H1 (cell line): Measurements from ENCODE around the gene ZNF524. TPM values are rescaled to one million over a fixed set of nuclear protein-coding genes. Genes with fewer than 3 reads are reported as not detected.

Experiments
- CTCF ChIA-PET: fragments of 300-600 bp; sonication (Branson Sonifier 250); formaldehyde crosslinking; loops from one replicate; lab custom pipeline; 2021; ENCODE audit not compliant: partially characterized antibody; lab: Charles Lee
- POLR2A ChIA-PET: fragments of 300-600 bp; sonication (Branson Sonifier 250); formaldehyde crosslinking; loops from one replicate; lab custom pipeline; 2021; ENCODE audit warnings: inconsistent platforms; ENCODE audit not compliant: partially characterized antibody; lab: Charles Lee
- DNase-seq, 2 experiments: peaks; one replicate each; pipeline versions ENCODE4 v3.0.0 to v3.0.0-alpha.2; 2010 to 2022; ENCODE audit warnings: low spot score in 2 of 2, low read depth in 1 of 2, mixed read lengths in 1 of 2
- FAIRE-seq: peaks from 2 replicates; lab custom pipeline; 2011; peaks lifted over from hg19 to GRCh38; lab: Jason Lieb, UNC
- H2AFZ ChIP-seq: 2 replicates; pipeline ENCODE4 v1.8.1; 2012; ENCODE audit warnings: low read length, inconsistent platforms
- H2AK5ac ChIP-seq: 2 replicates; pipeline ENCODE4 v1.6.1; 2013; ENCODE audit warnings: low read depth, low read length
- H2BK120ac ChIP-seq: replicated peaks from 2 replicates; pipeline ENCODE3; 2013; ENCODE audit warnings: low read depth, low read length, inconsistent platforms
- H2BK12ac ChIP-seq: 2 replicates; pipeline ENCODE4 v1.6.1; 2013; ENCODE audit warnings: low read depth, low read length
- H2BK15ac ChIP-seq: 2 replicates; pipeline ENCODE4 v1.6.1; 2013; ENCODE audit warnings: low read length
- H2BK20ac ChIP-seq: 2 replicates; pipeline ENCODE4 v1.6.1; 2013; ENCODE audit warnings: low read length
- H2BK5ac ChIP-seq: 2 replicates; pipeline ENCODE4 v1.6.1; 2013; ENCODE audit warnings: low read depth, low read length
- H3K14ac ChIP-seq: 2 replicates; pipeline ENCODE4 v1.6.1; 2013; ENCODE audit warnings: inconsistent platforms; ENCODE audit not compliant: insufficient read length
- H3K18ac ChIP-seq: 2 replicates; pipeline ENCODE4 v1.6.1; 2013; ENCODE audit warnings: low read length; ENCODE audit errors: extremely low read depth
- H3K23ac ChIP-seq: 2 replicates; pipeline ENCODE4 v1.6.1; 2013; ENCODE audit warnings: inconsistent platforms; ENCODE audit not compliant: insufficient read length
- H3K23me2 ChIP-seq: 2 replicates; pipeline ENCODE4 v1.6.1; 2013; ENCODE audit warnings: low read depth, low read length
- H3K27ac ChIP-seq: 2 replicates; pipeline ENCODE4 v1.6.1; 2011; ENCODE audit warnings: low read depth, low read length, inconsistent platforms
- H3K27me3 ChIP-seq, 4 experiments: replicated peaks in 1 of 4; 1 replicate in 1 of 4; 2 replicates in 3 of 4; pipeline versions ENCODE4 v1.6.1 to v1.8.1; 2011 to 2013; ENCODE audit warnings: low read length in 3 of 4, mild to moderate bottlenecking in 3 of 4, inconsistent platforms in 2 of 4, mixed read lengths in 2 of 4, moderate library complexity in 1 of 4; ENCODE audit not compliant: control insufficient read depth in 3 of 4, insufficient read depth in 3 of 4; ENCODE audit errors: extremely low read depth in 1 of 4
- H3K36me3 ChIP-seq, 4 experiments: 2 replicates each; pipeline versions ENCODE4 v1.6.1 to v1.8.1; 2011 to 2013; ENCODE audit warnings: mild to moderate bottlenecking in 4 of 4, low read length in 3 of 4, moderate library complexity in 2 of 4, control low read depth in 1 of 4, inconsistent platforms in 1 of 4; ENCODE audit not compliant: insufficient read depth in 4 of 4, control insufficient read depth in 2 of 4
- H3K4ac ChIP-seq: replicated peaks from 2 replicates; pipeline ENCODE3; 2013; ENCODE audit warnings: low read length, low read depth, mixed read lengths, inconsistent platforms; ENCODE audit not compliant: insufficient read length
- H3K4me1 ChIP-seq, 4 experiments: replicated peaks in 1 of 4; 1 replicate in 1 of 4; 2 replicates in 3 of 4; pipeline versions ENCODE4 v1.6.1 to v1.8.1; 2011 to 2013; ENCODE audit warnings: low read length in 3 of 4, inconsistent platforms in 2 of 4, mixed read lengths in 1 of 4; ENCODE audit not compliant: insufficient read depth in 4 of 4, control insufficient read depth in 3 of 4
- H3K4me2 ChIP-seq, 2 experiments: 2 replicates each; pipeline versions ENCODE4 v1.6.1 to v1.8.1; 2011 to 2013; ENCODE audit warnings: low read depth in 2 of 2, low read length in 2 of 2, control low read depth in 1 of 2, inconsistent platforms in 1 of 2, mild to moderate bottlenecking in 1 of 2; ENCODE audit not compliant: insufficient read depth in 1 of 2
- H3K4me3 ChIP-seq, 4 experiments: fragments of 200-600, 300-600 bp in 1 of 4; sonication (generic), shearing (Covaris generic), sonication (Bioruptor Twin) in 1 of 4; 2 replicates each; pipeline versions ENCODE4 v1.5.1 to v1.8.1; 2011 to 2016; ENCODE audit warnings: low read length in 4 of 4, low read depth in 3 of 4, control low read depth in 2 of 4, inconsistent platforms in 2 of 4, mild to moderate bottlenecking in 2 of 4, mixed read lengths in 1 of 4, moderate library complexity in 1 of 4; ENCODE audit not compliant: insufficient read depth in 2 of 4; ENCODE audit errors: extremely low read depth in 1 of 4
- H3K56ac ChIP-seq: replicated peaks from 2 replicates; pipeline ENCODE3; 2013; ENCODE audit warnings: low read depth, mild to moderate bottlenecking, mixed read lengths, low read length, inconsistent platforms; ENCODE audit not compliant: insufficient read length
- H3K79me1 ChIP-seq: 2 replicates; pipeline ENCODE4 v1.6.1; 2013; ENCODE audit warnings: low read depth, low read length, control low read depth
- H3K79me2 ChIP-seq, 2 experiments: 2 replicates each; pipeline versions ENCODE4 v1.6.1 to v1.8.1; 2012 to 2013; ENCODE audit warnings: low read length in 2 of 2, mild to moderate bottlenecking in 2 of 2, inconsistent platforms in 1 of 2; ENCODE audit not compliant: insufficient read depth in 2 of 2, control insufficient read depth in 1 of 2
- H3K9ac ChIP-seq, 4 experiments: replicated peaks in 1 of 4; 1 replicate in 1 of 4; 2 replicates in 3 of 4; pipeline versions ENCODE4 v1.6.1 to v1.8.1; 2011 to 2013; ENCODE audit warnings: low read depth in 3 of 4, low read length in 3 of 4, control low read depth in 2 of 4, mild to moderate bottlenecking in 2 of 4, moderate library complexity in 2 of 4, inconsistent platforms in 1 of 4; ENCODE audit errors: extremely low read depth in 1 of 4
- H3K9me3 ChIP-seq, 2 experiments: 2 replicates each; pipeline versions ENCODE4 v1.6.1 to v1.8.1; 2012 to 2013; ENCODE audit warnings: mild to moderate bottlenecking in 2 of 2, moderate library complexity in 2 of 2, control low read depth in 1 of 2, inconsistent platforms in 1 of 2, low read depth in 1 of 2, low read length in 1 of 2, mixed read lengths in 1 of 2; ENCODE audit not compliant: insufficient read depth in 2 of 2
- H4K20me1 ChIP-seq, 2 experiments: replicated peaks in 1 of 2; 2 replicates each; pipeline versions ENCODE3 to v1.8.1; 2011 to 2013; ENCODE audit warnings: inconsistent platforms in 2 of 2, low read length in 2 of 2, mild to moderate bottlenecking in 1 of 2; ENCODE audit not compliant: insufficient read depth in 2 of 2, control insufficient read depth in 1 of 2
- H4K5ac ChIP-seq: 2 replicates; pipeline ENCODE4 v1.6.1; 2013; ENCODE audit warnings: low read length, low read depth, mixed read lengths, inconsistent platforms; ENCODE audit not compliant: insufficient read length
- H4K8ac ChIP-seq: 2 replicates; pipeline ENCODE4 v1.8.0; 2013; ENCODE audit warnings: mild to moderate bottlenecking, moderate library complexity, low read length, inconsistent platforms; ENCODE audit not compliant: insufficient read depth; ENCODE audit errors: extremely low read depth
- H4K91ac ChIP-seq: replicated peaks from 2 replicates; pipeline ENCODE3; 2013; ENCODE audit warnings: low read length, mixed read lengths, inconsistent platforms; ENCODE audit not compliant: insufficient read length
- WGBS, 2 experiments: shearing (Covaris generic) in 1 of 2; methylation state at CpG; one replicate each; pipeline versions ENCODE4 v1.1.6 to v1.1.7; 2013 to 2015; ENCODE audit warnings: low lambda C conversion rate in 2 of 2, mixed read lengths in 2 of 2, inconsistent platforms in 1 of 2, low coverage in 1 of 2, missing lambda C conversion rate in 1 of 2; ENCODE audit not compliant: insufficient replicate concordance in 2 of 2, insufficient coverage in 1 of 2, insufficient read length in 1 of 2; ENCODE audit errors: extremely low coverage in 1 of 2, missing lambda C conversion rate in 1 of 2; 5-methylcytosine and 5-hydroxymethylcytosine counted together
- polyA plus RNA-seq, 7 experiments: library from polyadenylated mRNA; depleted of rRNA in 3 of 7; stranded (reverse) in 5 of 7; unstranded in 2 of 7; fragments of >200 nt in 5 of 7; fragments of 200-250 nt in 2 of 7; gene quantifications; 1 replicate in 5 of 7; 2 replicates in 1 of 7; 4 replicates in 1 of 7; pipeline versions ENCODE4 v1.2.1 to v1.2.3, GENCODE V29; 2011 to 2013; ENCODE audit warnings: missing spikeins in 2 of 7, mixed read lengths in 2 of 7
- total RNA-seq: library from RNA; stranded (reverse); fragmentation: NEBNext Ultra II Directional; extraction: Animal tissue kit (Norgen Biotek cat#: 25700); gene quantifications from 2 replicates; pipeline ENCODE4 v1.2.1, GENCODE V29; 2021
- TF ChIP-seq, protein P1 (sequence below), 3 experiments: IDR thresholded peaks; 1 replicate in 2 of 3; 2 replicates in 1 of 3; pipeline versions ENCODE4 v1.5.1 to v1.6.1; 2011; ENCODE audit warnings: low read length in 3 of 3, mild to moderate bottlenecking in 3 of 3, inconsistent platforms in 2 of 3, low read depth in 1 of 3, moderate library complexity in 1 of 3; ENCODE audit not compliant: insufficient read depth in 1 of 3; ENCODE audit errors: control extremely low read depth in 1 of 3

The ZNF524 gene
- total and polyA plus RNA-seq, 2 of the 8 experiments (the other 6 are each of a cell fraction or from before 2014, with no cell fraction given) = 4.4 to 4.7 TPM

DNA sequence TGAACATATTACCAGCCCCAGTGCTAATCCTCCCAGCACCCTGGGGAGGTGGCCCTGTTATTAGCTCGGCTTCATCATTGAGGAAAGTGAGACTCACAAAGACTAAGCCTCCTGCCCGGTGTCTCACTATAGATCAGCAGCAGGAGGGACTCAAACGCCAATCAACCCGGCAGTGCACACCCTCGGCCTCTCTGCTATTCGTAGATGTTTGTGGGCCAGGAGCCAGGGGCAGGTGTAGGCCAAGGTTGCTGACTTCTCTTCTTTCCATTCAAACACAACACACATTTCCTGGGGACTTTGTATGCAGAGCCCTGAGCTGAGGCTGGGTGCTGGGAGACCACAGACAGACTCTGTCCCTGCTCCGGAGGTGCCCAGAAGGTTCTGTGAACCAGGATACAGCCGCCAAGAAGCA is 45.3 kb upstream of the ZNF524 start:
- H3K27me3 ChIP-seq = peaks cover 0 to 3% (median 0%) of the 10 kb centered on the region in 4 experiments; a peak in 1 of 7 replicates
- H3K79me1 ChIP-seq = no peaks in the 10 kb centered on the region
- H3K36me3 ChIP-seq = no peaks in the 10 kb centered on the region
- WGBS, 2 experiments = 84% methylated on average over 8 of the region's 8 CpGs; no CpG with 5 or more reads in 1 of the 2 experiments
- H2AFZ ChIP-seq = no peak overlapping the region
- no peak for FAIRE-seq
- ChIA-PET CTCF (interaction anchor here (1.2 kb wide), 1 partner anchor 51 kb away, joined by 4 read pairs; no protein-coding TSS in a partner anchor), POLR2A (interaction anchor here (0.8 to 2.0 kb wide), 2 partner anchors 11 to 16 kb away, joined by 3 to 6 read pairs; no protein-coding TSS in a partner anchor)
- H3K23ac ChIP-seq = no peak overlapping the region
- no peak overlapping the region for H4K5ac ChIP-seq
- H2AK5ac ChIP-seq = no peak overlapping the region
- DNase-seq = no peak
- H3K56ac ChIP-seq = no peak overlapping the region
- H3K18ac ChIP-seq = no peak overlapping the region
- peaks cover 2 to 10% (median 5%) of the 10 kb centered on the region in 4 experiments; a peak in 6 of 7 replicates for H3K4me1 ChIP-seq
- no peak overlapping the region for H2BK120ac ChIP-seq
- H3K79me2 ChIP-seq = no peaks in the 10 kb centered on the region
- no peak overlapping the region; a peak in 1 of 4 replicates for H3K4me2 ChIP-seq
- peaks cover 5% of the 10 kb centered on the region; the same call in 1 of the 2 replicates for H3K23me2 ChIP-seq
- H2BK15ac ChIP-seq = no peak overlapping the region
- H3K9me3 ChIP-seq = no peaks in the 10 kb centered on the region
- H2BK20ac ChIP-seq = no peak overlapping the region
- H2BK12ac ChIP-seq = no peak overlapping the region
- H3K4ac ChIP-seq = no peak overlapping the region
- H3K27ac ChIP-seq = no peak overlapping the region
- H4K91ac ChIP-seq = no peak overlapping the region
- H4K8ac ChIP-seq = no peak overlapping the region; the same call in 1 of the 2 replicates
- no peak overlapping the region for H3K4me3 ChIP-seq
- H4K20me1 ChIP-seq = no peaks in the 10 kb centered on the region
- TF ChIP-seq, protein P1, sequence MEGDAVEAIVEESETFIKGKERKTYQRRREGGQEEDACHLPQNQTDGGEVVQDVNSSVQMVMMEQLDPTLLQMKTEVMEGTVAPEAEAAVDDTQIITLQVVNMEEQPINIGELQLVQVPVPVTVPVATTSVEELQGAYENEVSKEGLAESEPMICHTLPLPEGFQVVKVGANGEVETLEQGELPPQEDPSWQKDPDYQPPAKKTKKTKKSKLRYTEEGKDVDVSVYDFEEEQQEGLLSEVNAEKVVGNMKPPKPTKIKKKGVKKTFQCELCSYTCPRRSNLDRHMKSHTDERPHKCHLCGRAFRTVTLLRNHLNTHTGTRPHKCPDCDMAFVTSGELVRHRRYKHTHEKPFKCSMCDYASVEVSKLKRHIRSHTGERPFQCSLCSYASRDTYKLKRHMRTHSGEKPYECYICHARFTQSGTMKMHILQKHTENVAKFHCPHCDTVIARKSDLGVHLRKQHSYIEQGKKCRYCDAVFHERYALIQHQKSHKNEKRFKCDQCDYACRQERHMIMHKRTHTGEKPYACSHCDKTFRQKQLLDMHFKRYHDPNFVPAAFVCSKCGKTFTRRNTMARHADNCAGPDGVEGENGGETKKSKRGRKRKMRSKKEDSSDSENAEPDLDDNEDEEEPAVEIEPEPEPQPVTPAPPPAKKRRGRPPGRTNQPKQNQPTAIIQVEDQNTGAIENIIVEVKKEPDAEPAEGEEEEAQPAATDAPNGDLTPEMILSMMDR (IDR thresholded peaks at IDR 0.05; ENCODE audit: control extremely low read depth in 1 of 3, insufficient read depth in 1 of 3, low read depth in 1 of 3, low read length in 3 of 3) = no peak
- H3K14ac ChIP-seq = no peak overlapping the region
- no peak overlapping the region for H3K9ac ChIP-seq
- H2BK5ac ChIP-seq = no peak overlapping the region
